A549 treated with AZD2906 at 1 μM for 4 hours (cell line): ENCODE data around the gene SEC61A2. TPM values are rescaled to one million over a fixed set of nuclear protein-coding genes. Genes with fewer than 3 reads are reported as not detected.

Source experiments
- total RNA-seq: library from RNA; stranded (reverse); fragments of 200-300 nt; extraction: Qiagen RNA extraction; gene quantifications from 5 replicates; pipeline ENCODE4 v1.2.3, GENCODE V29; 2022

SEC61A2 gene
- total RNA-seq: 10.8 to 13.8 TPM (median 11.1 TPM) in 5 replicates

DNA sequence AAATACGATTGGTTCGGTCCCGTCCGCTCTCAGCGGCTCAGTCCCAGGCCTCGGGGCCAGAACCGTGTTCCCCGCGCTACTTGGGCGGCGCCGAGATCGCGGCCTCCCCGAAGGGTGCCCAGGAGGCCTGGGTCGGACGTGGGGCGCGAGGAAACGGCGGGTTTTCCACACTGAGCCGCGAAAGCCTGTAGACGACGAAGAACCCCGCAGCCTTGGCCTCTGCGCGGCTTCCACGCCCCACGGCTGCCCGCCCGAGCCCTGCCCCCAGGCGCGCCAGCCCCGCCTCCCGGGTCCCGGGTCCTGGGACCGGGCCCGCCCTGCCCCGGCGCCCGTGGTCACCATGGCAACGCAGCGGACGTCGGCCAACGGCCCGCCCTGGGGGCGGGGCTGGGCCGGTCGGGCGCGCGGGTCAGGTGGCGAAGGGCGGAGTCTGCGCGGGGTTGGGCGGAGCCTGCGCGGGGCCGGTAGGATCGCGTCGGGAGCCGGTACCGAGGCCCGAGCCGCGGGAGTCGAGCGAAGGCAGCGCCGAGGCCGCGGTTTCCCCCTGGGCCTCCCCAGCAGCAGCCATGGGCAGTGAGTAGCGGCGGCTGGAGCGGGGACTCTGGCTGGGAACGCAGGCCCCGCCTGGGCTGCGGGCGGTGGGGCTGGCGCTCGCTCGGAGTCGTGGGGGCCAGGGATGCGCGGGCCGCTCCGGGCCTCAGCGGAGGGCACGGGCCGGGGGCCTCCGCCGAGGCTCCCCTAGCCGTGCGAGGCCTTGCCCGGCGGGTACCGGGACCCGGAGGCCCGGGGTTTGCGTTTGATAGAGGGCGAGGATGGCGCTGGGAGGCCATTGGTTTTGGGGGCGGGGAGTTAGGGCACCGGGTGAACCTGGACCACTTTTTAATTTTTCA is at the start of gene SEC61A2:
Gene SEC61A2, plus strand, starts transcription at position 456 of the 890 bp plus-strand sequence. Its CDS starts 111 bp downstream, at position 567.

DNA sequence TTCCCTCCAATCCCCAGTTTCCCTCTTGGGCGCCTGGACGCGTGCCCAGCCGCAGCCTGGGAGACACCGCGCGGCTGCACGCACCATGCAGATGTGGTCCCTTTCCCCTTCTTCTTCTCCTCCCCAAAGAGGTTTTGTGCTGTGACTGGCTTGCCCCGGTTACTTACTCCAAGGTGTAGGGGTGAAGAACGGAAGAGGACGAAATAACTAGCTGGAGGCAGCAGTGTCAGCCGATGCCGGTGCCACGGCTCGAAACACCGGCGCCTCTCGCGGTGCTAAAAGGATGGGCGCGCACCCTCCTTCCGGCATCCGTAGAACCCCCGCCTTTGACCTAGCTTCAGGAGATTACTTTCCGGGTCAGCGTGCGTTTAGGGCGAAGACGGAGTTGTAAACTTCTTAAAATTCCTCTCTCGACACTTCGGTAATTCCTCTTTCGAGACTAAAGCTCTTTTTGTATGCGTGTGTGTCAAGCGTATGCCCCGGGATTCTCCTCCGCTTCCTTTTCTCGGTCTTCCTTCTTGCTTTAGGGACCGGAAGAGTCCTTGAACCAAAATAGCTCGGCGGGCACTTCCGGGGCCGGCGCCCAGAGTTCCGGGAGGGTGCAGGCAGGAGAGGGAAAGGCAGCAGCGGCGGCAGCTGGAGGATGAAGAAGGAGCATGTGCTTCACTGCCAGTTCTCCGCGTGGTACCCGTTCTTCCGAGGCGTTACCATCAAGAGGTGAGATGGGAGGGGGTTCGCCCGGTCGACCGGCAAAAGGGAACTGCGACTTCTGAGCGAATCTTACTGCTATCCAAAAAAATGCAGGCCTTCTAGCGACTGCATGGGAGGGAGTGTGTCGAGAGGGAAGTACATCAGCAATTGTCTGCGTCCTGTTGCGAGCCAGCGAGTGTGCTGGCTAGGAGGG is 66.4 kb downstream of the SEC61A2 start, which contains the start of the genes CDC123 and NUDT5:
Gene CDC123, plus strand, starts transcription at position 586 of the 904 bp plus-strand sequence. Its CDS starts 58 bp downstream, at position 644.
Gene NUDT5, minus strand, starts transcription at position 289 of the 904 bp plus-strand sequence. CDS start 9,600 bp downstream, outside the sequence.

Other genes starting within 250 kb of the SEC61A2 start
- 11.9 to 16.2 TPM (median 12.8 TPM) in 5 replicates for gene UPF2, start 86.9 kb upstream of the SEC61A2 start, total RNA-seq
- 7.6 to 10.5 TPM (median 9.5 TPM) in 5 replicates for gene DHTKD1, start 60.7 kb upstream of the SEC61A2 start, total RNA-seq
- 132 to 158 TPM (median 133 TPM) in 5 replicates for gene NUDT5, start 66.2 kb downstream of the SEC61A2 start, total RNA-seq
- 123 to 188 TPM (median 125 TPM) in 5 replicates for gene CDC123, start 66.5 kb downstream of the SEC61A2 start, total RNA-seq
- 7.6 to 8.5 TPM (median 8.2 TPM) in 5 replicates for gene CAMK1D, start 219.9 kb downstream of the SEC61A2 start, total RNA-seq